Caco-2 (cell line): ENCODE measurements around the gene BASP1. TPM values are rescaled to one million over a fixed set of nuclear protein-coding genes. Genes with fewer than 3 reads are reported as not detected.
A peak's percentile ranks its signal among the peaks of the same experiment; 100 is the strongest.

Source experiments
- BruUV-seq: library from RNA; stranded (reverse); fragments of 400-500 nt; replicated peaks from 2 replicates; lab custom pipeline; 2021; lab: Mats Ljungman, UMichigan
- CTCF ChIA-PET: fragments of 300-600 bp; sonication (Branson Sonifier 250); formaldehyde crosslinking; loops from one replicate; lab custom pipeline; 2022; ENCODE audit warnings: antibody characterized with exemption; lab: Charles Lee
- POLR2A ChIA-PET: fragments of 300-600 bp; sonication (Branson Sonifier 250); formaldehyde crosslinking; loops from one replicate; lab custom pipeline; 2022; ENCODE audit warnings: antibody characterized with exemption; lab: Charles Lee
- DNase-seq, 2 experiments: peaks; one replicate each; pipeline versions ENCODE4 v3.0.0 to v3.0.0-alpha.2; 2020 to 2022
- H3K27me3 ChIP-seq: replicated peaks from 2 replicates; pipeline ENCODE4 v1.6.0; 2011; ENCODE audit warnings: low read length; ENCODE audit not compliant: control insufficient read depth, insufficient read depth
- H3K36me3 ChIP-seq: 2 replicates; pipeline ENCODE4 v1.5.1; 2011; ENCODE audit warnings: low read length; ENCODE audit not compliant: control insufficient read depth, insufficient read depth
- H3K4me1 ChIP-seq: fragments of 250-450 bp; sonication (Bioruptor Pico); 2 replicates; pipeline ENCODE4 v1.5.1; 2020; ENCODE audit warnings: mild to moderate bottlenecking
- H3K4me3 ChIP-seq: 2 replicates; pipeline ENCODE4 v1.5.1; 2011; ENCODE audit warnings: low read depth, mild to moderate bottlenecking, control low read depth, low read length
- H3K9me3 ChIP-seq: fragments of 250-450 bp; sonication (Bioruptor Pico); 2 replicates; pipeline ENCODE4 v1.5.1; 2020; ENCODE audit warnings: mild to moderate bottlenecking, moderate library complexity
- H3K27ac Mint-ChIP-seq: one replicate; pipeline ENCODE4 v1.8.0; 2022; ENCODE audit warnings: mixed read lengths; ENCODE audit not compliant: unreplicated experiment
- H3K27me3 Mint-ChIP-seq: one replicate; pipeline ENCODE4 v1.8.0; 2022; ENCODE audit warnings: mixed read lengths; ENCODE audit not compliant: insufficient read depth, unreplicated experiment
- H3K36me3 Mint-ChIP-seq: one replicate; pipeline ENCODE4 v1.8.0; 2022; ENCODE audit warnings: mild to moderate bottlenecking, mixed read lengths; ENCODE audit not compliant: insufficient read depth, unreplicated experiment
- H3K4me1 Mint-ChIP-seq: one replicate; pipeline ENCODE4 v1.8.0; 2022; ENCODE audit warnings: low read depth, mixed read lengths; ENCODE audit not compliant: unreplicated experiment
- H3K4me3 Mint-ChIP-seq: one replicate; pipeline ENCODE4 v1.8.0; 2022; ENCODE audit warnings: mild to moderate bottlenecking, moderate library complexity, mixed read lengths; ENCODE audit not compliant: unreplicated experiment
- H3K9me3 Mint-ChIP-seq: one replicate; pipeline ENCODE4 v1.8.0; 2022; ENCODE audit warnings: mixed read lengths; ENCODE audit not compliant: unreplicated experiment
- intact Hi-C: fragments of 100-400 bp; cut with micrococcal nuclease; formaldehyde crosslinking; loops from one replicate; pipeline ENCODE4 v1.10.0; 2022; ENCODE audit not compliant: unreplicated experiment
- total RNA-seq: library from RNA; stranded (reverse); gene quantifications from 2 replicates; pipeline ENCODE4 v1.2.3, GENCODE V29; 2022
- TF ChIP-seq, protein P1 (sequence below), 2 experiments: fragments of 200-600 bp in 1 of 2; IDR thresholded peaks; 1 replicate in 1 of 2; 2 replicates in 1 of 2; pipeline versions ENCODE4 v1.5.1 to v1.8.0; 2011 to 2022; ENCODE audit warnings: antibody characterized with exemption in 1 of 2, control low read depth in 1 of 2, inconsistent platforms in 1 of 2, low read depth in 1 of 2, low read length in 1 of 2, mild to moderate bottlenecking in 1 of 2, moderate library complexity in 1 of 2; ENCODE audit not compliant: insufficient read depth in 1 of 2, severe bottlenecking in 1 of 2, unreplicated experiment in 1 of 2

The BASP1 gene
- total RNA-seq, 1 experiment from 2014 or later, result 78.1 TPM

DNA sequence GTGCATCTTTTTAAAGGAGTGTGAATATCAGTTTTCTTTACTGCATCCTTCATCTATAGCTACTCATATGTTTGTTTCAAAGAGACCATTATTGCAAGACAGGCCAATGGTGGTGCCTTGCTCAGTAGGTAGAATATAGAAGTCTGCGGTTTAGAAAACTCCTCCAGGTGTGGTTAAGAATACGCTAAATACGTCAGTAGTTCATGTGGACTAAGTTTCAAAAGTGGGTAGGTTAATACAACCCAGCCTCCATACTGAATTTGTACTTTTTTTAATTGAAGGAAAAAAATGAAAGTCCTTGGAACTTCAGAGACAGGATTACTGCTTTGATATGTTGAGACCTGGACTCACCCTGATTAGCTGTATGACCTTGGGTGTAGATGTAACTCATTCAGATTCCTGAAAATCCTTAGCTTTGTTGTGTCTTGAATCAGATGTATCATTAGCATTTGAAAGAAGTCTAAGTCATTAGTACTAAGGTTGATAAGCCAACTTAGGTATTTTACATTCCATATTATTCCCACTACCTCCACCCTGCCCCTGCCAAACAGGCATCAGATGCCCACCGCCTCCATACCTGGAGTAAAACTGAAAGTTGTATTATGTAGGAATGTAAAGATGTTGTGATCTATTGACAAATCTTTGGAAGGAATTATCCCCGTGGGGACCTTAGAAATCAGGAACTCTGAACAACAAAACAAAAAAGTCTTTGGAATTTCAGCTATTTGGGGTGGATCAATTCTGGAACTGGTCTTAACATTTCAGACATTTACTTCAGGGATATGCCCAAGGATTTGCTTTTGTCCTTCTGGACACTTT, 6.1 kb downstream of the BASP1 start:
- peak in 1 of 2 experiments; percentile 22 for DNase-seq
- Mint-ChIP-seq H3K9me3 (no peaks in the 10 kb centered on the region), H3K36me3 (peaks cover 48% of the 10 kb centered on the region), H3K4me1 (peaks cover 49% of the 10 kb centered on the region), H3K4me3 (peak overlapping the region; percentile 57), H3K27me3 (no peaks in the 10 kb centered on the region), H3K27ac (peak overlapping the region; percentile 76)
- Histone ChIP-seq H3K4me3 (no peak overlapping the region), H3K27me3 (no peaks in the 10 kb centered on the region), H3K4me1 (peaks cover 43% of the 10 kb centered on the region), H3K9me3 (no peaks in the 10 kb centered on the region), H3K36me3 (no peaks in the 10 kb centered on the region)
- CTCF ChIA-PET, result interaction anchor here (0.5 kb wide), 1 partner anchor 662 kb away, joined by 5 read pairs; no protein-coding TSS in a partner anchor
- intact Hi-C loops, result loop anchor here (1.0 to 5.0 kb wide), 2 partner anchors 69 to 83 kb away; no protein-coding TSS in a partner anchor
- no TSS peak for BruUV-seq
- TF ChIP-seq, protein P1, sequence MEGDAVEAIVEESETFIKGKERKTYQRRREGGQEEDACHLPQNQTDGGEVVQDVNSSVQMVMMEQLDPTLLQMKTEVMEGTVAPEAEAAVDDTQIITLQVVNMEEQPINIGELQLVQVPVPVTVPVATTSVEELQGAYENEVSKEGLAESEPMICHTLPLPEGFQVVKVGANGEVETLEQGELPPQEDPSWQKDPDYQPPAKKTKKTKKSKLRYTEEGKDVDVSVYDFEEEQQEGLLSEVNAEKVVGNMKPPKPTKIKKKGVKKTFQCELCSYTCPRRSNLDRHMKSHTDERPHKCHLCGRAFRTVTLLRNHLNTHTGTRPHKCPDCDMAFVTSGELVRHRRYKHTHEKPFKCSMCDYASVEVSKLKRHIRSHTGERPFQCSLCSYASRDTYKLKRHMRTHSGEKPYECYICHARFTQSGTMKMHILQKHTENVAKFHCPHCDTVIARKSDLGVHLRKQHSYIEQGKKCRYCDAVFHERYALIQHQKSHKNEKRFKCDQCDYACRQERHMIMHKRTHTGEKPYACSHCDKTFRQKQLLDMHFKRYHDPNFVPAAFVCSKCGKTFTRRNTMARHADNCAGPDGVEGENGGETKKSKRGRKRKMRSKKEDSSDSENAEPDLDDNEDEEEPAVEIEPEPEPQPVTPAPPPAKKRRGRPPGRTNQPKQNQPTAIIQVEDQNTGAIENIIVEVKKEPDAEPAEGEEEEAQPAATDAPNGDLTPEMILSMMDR (IDR thresholded peaks at IDR 0.05; ENCODE audit: insufficient read depth in 1 of 2, low read depth in 1 of 2, low read length in 1 of 2, severe bottlenecking in 1 of 2, unreplicated experiment in 1 of 2), result no peak
- POLR2A ChIA-PET, result no interaction called here

- H3K27me3 Mint-ChIP-seq, result no peaks in the 10 kb centered on the region
Observed at GRCh38 chr5:17224858-17225511, 7.6 kb downstream of the BASP1 start.

DNA sequence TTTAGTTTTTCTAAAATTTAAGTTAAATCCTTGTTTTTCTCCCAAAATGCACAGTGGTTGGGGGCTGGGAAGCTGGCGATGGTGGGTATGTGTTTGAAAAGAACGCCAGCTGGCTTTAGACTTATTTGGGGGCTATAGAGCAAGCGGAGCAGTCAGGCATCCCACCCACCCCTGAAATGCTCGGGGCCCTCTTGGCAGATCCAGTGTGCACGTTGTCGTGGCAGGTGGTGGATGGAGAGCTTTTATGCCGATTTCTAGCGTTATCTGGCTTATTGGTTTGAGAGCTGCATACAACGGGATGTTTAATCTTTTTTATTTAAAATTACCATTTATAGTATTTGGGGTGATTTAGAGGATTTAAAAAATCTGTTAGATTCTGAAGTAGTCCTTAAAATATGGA, 8.1 kb downstream of the BASP1 start:
- Mint-ChIP-seq H3K4me3 (no peak overlapping the region), H3K27me3 (no peaks in the 10 kb centered on the region), H3K36me3 (peaks cover 52% of the 10 kb centered on the region), H3K9me3 (no peaks in the 10 kb centered on the region), H3K4me1 (peaks cover 50% of the 10 kb centered on the region), H3K27ac (no peak overlapping the region)
- H3K4me3 ChIP-seq, result no peak overlapping the region
- no peak for DNase-seq
- POLR2A ChIA-PET, result no interaction called here
- TF ChIP-seq, protein P1 (IDR thresholded peaks at IDR 0.05; ENCODE audit: insufficient read depth in 1 of 2, low read depth in 1 of 2, low read length in 1 of 2, severe bottlenecking in 1 of 2, unreplicated experiment in 1 of 2), result no peak
- no peaks in the 10 kb centered on the region for H3K27me3 ChIP-seq
- H3K9me3 ChIP-seq, result no peaks in the 10 kb centered on the region
- H3K4me1 ChIP-seq, result peaks cover 43% of the 10 kb centered on the region
- H3K36me3 ChIP-seq, result no peaks in the 10 kb centered on the region
- no TSS peak for BruUV-seq
- CTCF ChIA-PET, result interaction anchor here (0.6 to 0.9 kb wide), 2 partner anchors 9 to 470 kb away, joined by 3 to 7 read pairs; no protein-coding TSS in a partner anchor
- intact Hi-C loops, result no loop called here

More at GRCh38 chr5:17224858-17225511, 7.6 kb downstream of the BASP1 start:
- TF ChIP-seq, protein P1 (IDR thresholded peaks at IDR 0.05; ENCODE audit: insufficient read depth in 1 of 2, low read depth in 1 of 2, low read length in 1 of 2, severe bottlenecking in 1 of 2, unreplicated experiment in 1 of 2), result no peak
- H3K4me1 ChIP-seq, result peaks cover 43% of the 10 kb centered on the region
- H3K27ac Mint-ChIP-seq, result peak overlapping the region; percentile 76
- H3K4me3 ChIP-seq, result no peak overlapping the region
- no TSS peak for BruUV-seq
- H3K4me3 Mint-ChIP-seq, result peak overlapping the region; percentile 57
- no peak for DNase-seq
- H3K9me3 Mint-ChIP-seq, result no peaks in the 10 kb centered on the region
- H3K36me3 Mint-ChIP-seq, result peaks cover 48% of the 10 kb centered on the region
- POLR2A ChIA-PET, result no interaction called here
- H3K36me3 ChIP-seq, result no peaks in the 10 kb centered on the region
- CTCF ChIA-PET, result no interaction called here
- no peaks in the 10 kb centered on the region for H3K27me3 ChIP-seq
- peaks cover 50% of the 10 kb centered on the region for H3K4me1 Mint-ChIP-seq
- intact Hi-C loops, result loop anchor here (5.0 kb wide), 1 partner anchor 67 kb away; no protein-coding TSS in a partner anchor
- no peaks in the 10 kb centered on the region for H3K9me3 ChIP-seq
